ENCODE measurements around the gene CD96.
"Not testable (repeated sequence)": the region's sequence is repeated elsewhere in the genome, so short reads cannot be mapped to it uniquely, and the experiment has no call there.

Gene CD96

GRCh38 chr3:111561902-111562301 is 19.9 kb downstream of the CD96 start:
- DNase-seq (ENCODE audit: low spot score), result not testable (repeated sequence)

DNA sequence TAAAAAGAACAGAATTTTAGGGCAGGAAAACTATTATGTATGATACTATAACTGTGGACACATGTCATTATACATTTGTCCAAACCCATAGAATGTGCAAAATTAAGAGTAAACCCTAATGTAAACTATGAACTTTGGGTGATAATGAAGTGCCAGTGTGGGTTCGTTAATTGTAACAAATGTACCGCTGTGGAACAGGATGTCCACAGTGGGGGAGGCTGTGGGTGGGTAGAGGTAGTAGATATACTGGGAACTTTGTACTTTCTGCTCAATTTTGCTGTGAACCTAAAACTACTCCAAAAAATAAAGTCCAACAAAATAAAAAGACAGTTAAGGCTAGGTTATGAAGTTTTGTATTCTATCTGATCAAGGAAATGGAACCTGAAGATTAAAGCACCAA is 24.8 kb downstream of the CD96 start:
- no peak for DNase-seq (ENCODE audit: low spot score)

DNA sequence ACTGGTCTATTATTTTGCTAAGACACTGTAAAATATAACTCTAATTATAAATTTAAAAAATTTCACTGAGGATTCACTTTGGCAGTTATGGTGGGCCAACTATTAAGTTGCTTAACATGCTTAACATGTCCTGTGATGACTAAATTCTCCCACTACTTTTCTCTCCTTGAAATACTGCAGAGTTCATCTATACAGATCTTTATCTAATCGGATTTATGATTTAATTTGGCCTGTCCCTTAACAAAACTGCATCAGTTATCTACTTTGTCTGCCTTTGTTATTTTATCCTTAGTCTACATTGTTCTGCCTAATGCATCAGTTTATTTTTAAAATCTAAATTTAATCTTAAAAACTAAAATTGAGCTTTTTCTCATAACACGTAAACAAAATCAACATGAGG is 26.4 kb downstream of the CD96 start:
- DNase-seq (ENCODE audit: low spot score), result no peak

- no peak for DNase-seq (ENCODE audit: low spot score)
Observed at GRCh38 chr3:111568911-111569310, 26.9 kb downstream of the CD96 start.

GRCh38 chr3:111570404-111571030 is 28.5 kb downstream of the CD96 start:
- no peak for DNase-seq (ENCODE audit: low spot score)

DNA sequence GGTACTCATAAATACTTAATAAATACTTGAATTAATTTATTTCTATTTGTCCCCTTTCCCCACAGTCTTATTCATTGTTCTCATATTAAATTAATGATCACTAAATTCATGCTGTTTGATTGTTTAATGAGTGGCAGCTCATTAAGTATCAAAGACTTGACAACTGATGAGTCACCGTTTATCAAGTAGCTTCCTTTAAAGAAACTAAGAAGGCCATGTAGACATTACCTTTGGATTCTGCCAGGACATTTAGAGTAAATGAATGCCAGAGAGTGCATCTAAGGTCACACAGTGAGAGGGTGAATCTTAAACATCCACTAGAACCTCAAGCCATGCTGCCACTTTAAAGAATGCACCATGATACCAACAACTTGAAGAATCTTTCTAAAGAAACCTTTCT is 29.3 kb downstream of the CD96 start:
- DNase-seq (ENCODE audit: low spot score), result no peak

GRCh38 chr3:111571907-111572460 is 30.0 kb downstream of the CD96 start:
- DNase-seq (ENCODE audit: low spot score), result peak; percentile 49

GRCh38 chr3:111577113-111577512 is 35.1 kb downstream of the CD96 start:
- no peak for DNase-seq (ENCODE audit: low spot score)

DNA sequence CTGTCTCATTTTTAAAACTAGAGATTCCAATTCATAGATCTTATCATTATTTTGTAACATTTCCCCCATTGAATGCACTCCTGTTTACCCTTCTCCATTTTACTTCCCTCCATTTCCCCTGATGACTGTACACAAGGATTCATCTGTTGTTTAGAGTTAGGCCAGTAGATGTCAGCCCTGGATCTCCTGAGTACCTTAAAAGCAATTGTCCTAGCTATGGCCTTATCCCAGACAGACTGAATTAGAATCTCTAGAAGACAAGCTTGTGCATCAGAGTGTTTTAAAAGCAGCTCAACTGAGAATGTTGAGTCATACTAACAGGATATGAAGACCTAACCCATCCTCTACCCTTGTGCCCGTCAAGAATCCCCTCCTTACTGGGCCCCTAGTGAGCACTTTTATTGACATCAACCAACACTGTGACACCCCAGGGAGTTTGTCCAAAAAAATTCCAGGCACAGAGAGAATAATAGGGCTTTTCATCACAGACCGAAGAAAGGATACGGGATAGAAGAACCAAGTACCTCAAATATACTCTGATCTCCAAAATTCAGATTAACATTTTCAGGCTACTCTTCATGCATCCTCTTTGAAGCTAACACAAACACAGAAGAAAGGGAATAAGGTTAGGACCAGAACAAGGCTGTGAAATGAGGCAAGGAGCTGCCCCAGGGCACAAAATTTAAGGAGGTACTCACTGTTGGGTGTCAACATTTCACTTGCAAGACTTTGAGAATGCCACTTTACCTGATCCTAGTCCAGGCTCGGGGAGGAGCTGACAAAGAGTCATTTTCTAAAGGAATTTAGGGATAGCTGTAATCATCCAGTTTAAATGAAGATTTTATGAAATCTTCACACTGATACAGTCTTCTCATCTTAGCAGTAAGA is 36.0 kb downstream of the CD96 start:
- DNase-seq (ENCODE audit: low spot score), result peak; percentile 52

- DNase-seq (ENCODE audit: low spot score), result no peak
Observed at GRCh38 chr3:111578867-111579266, 36.9 kb downstream of the CD96 start.

DNA sequence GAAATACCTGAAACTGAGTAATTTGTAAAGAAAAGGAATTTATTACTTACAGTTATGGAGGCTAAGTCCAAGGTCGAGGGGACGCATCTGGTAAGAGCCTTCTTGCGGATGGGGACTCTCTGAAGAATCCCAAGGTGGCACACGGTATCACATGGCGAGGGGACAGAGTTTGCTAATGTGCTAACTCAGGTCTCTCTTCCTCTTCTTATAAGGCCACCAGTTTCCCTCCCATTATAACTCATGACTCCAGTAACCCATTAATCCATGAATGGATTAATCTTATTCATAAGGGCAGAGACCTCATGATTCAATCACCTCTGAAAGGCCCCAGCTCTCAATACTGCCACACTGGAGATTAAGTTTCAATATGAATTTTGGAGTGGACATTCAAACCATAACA is 37.5 kb downstream of the CD96 start:
- no peak for DNase-seq (ENCODE audit: low spot score)

DNA sequence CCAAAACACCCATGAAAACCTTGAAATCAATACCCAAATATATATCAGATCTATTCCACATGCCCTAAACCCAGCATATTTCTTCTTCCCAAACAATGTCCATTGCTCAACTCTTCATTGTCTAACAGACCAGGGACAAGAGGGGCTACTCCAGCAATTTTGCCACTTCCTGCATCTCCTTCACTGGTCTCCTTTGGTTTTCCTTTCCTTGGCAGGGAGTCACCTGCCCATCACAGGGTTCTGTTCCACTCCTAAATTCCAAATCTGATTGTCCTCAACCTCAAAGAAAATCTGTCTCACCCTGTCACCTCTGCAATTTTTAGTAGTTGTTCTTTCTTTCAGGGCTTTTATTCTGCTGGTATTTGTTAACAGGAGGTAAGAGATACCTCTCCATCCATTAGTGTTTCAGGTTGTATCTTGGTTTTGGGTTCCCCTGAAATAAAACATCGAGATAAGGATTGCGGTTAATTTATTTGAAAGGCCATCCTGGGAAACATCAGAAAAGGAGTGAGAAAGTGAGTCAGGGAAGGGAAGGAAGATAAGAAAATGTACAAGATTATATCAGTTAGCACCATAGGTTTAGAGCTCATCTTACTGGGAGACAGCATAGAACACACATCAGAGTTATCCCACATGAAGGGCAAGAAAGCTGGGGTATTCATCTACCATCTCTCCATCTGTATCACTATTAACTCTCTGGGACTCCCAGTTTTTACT is 39.6 kb downstream of the CD96 start:
- DNase-seq (ENCODE audit: low spot score), result no peak

DNA sequence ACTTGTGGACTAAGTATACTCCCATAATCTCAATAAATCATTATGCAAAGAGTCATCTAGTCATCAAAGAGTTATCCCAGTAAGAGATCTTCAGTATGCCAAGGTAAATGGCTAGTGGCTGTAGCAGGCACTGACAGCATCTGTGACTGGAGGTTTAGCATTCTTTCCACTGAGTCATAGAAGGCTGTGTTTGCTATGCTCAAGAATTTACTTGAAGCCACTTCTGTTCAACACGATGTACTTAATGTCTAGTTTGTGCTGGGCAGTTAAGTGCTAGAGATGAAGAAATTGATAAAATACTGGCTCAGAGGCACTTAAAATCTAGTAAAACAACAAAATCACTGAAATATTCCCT is 40.1 kb downstream of the CD96 start:
- no peak for DNase-seq (ENCODE audit: low spot score)

DNA sequence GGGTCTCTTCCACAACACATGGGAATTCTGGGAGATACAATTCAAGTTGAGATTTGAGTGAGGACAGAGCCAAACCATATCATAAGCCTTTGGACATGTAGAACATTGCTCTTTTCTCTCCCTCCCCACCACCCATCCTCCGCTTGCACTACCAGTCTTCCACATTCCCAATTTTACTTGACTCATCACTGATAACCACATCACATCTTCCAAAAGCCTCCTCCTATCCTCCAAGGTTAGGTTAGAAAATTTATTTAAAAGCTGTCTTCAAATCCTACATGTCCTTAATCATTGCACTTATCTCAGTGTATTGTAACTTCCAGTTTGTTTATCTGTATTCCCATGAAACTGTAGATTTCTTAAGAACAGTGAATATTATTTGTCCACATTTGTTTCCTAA is 42.7 kb downstream of the CD96 start:
- DNase-seq (ENCODE audit: low spot score), result no peak

GRCh38 chr3:111585217-111585616 is 43.2 kb downstream of the CD96 start:
- DNase-seq (ENCODE audit: low spot score), result no peak

- no peak for DNase-seq (ENCODE audit: low spot score)
Observed at GRCh38 chr3:111588527-111588926, 46.5 kb downstream of the CD96 start.

- no peak for DNase-seq (ENCODE audit: low spot score)
Observed at GRCh38 chr3:111589303-111590142, 47.5 kb downstream of the CD96 start.

DNA sequence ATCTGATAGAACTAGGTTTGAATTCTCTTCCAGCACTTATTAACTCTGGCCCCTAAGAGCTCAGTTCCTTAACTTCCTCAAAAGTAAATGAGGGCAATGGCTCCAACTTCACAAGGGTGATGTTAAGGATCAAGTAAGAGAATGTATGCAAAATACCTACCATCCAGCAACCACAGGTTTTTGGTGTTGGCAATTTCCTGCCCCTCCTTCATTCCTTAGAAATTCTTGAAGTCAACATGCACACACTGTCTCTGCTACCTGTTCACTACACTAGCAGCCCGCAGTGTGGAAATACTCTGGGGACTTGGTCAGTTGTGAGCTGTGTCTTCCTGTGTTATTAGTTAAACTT is 48.1 kb downstream of the CD96 start:
- no peak for DNase-seq (ENCODE audit: low spot score)

DNA sequence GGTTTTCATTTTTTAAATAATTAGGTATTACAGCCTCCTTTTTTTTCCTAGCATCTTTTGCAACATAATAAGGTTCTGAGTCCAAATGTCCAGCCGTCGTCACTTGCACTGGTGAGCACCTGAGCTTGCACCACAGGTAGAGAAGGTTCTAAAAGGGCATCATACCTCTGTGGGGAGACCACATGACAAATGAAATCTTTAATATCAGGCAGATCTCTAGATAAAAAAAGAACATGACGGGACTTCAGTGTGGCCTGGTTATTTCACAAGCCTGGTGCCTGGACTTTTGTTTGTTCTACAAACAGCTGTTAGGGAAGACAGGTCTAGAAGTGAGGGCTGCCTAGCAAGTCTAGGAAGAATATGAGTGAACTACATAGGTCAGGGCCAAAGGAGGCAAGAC is 49.6 kb downstream of the CD96 start:
- no peak for DNase-seq (ENCODE audit: low spot score)

DNA sequence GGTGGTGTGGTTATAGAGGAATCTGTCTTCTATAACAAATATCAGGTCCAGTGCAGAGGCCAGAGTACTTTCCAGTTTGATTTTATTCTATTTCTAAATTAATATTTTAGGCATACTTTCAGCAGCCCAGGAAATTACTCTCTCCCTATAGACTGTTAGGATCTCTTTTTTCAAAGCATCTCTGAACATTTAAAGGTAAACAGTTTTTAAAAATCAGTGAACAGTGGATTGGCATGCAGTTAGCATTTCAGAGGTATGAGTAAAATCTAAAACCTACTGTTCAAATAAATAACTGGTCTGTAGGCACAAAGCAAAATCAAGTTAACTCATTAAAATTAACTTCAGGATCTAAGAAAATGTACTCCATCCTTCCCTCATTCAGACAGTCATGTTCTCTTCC is 50.1 kb downstream of the CD96 start:
- DNase-seq (ENCODE audit: low spot score), result no peak

GRCh38 chr3:111592936-111593335 is 50.9 kb downstream of the CD96 start:
- DNase-seq (ENCODE audit: low spot score), result no peak

GRCh38 chr3:111593666-111594065 is 51.7 kb downstream of the CD96 start:
- no peak for DNase-seq (ENCODE audit: low spot score)
